NCI-H1105 treated with DMSO at 0.1 percent for 48 hours (cell line): ENCODE results near the gene CGB5.

ENCODE experiments used
- DNase-seq: peaks from one replicate; lab custom pipeline; 2025; lab: John Stamatoyannopoulos, UW

Gene CGB5

DNA sequence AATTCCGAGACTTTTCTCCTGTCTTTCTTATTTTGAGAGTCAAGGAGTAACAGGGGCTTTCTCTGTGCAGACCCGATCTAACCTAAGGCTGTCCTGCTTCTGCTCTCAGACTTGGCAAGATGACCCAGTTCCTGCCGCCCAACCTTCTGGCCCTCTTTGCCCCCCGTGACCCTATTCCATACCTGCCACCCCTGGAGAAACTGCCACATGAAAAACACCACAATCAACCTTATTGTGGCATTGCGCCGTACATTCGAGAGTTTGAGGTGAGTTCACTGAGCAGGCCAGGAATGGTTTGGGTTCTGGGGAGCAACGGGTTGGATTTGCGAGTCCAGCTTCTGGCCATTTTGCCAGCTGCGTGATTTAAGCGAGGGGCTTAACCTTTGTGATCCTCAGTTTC, 42.6 kb downstream of the CGB5 start:
- no peak for DNase-seq

DNA sequence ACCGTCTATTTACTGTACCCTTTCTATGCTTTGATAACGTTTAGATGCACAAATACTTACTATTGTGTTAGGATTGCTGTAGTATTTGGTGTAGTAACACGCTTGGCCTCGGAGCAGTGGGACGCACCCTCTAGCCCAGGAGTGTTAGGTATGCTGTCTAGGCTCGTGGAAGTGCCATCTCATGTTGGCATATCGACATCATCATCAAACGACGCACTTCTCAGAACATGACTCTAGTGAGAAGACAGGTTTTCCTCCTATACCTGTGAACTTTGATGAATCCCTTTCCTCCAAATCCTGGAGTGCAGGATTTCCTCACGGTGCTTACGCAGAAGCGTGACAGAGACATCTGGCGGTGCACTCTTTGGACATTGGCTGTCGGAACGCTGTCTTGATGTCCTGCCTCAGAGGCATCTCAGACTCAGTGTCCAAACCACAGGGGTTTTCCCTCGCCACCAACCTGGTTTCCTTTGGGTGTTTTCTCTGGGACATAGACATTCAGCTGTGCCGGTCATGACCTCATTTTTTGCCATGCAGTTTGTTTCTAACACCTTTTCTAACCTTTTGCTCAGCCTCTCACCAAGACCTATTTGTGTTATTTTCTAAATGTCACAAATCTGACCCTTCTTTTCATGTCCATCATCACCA, 47.9 kb downstream of the CGB5 start:
- no peak for DNase-seq

DNA sequence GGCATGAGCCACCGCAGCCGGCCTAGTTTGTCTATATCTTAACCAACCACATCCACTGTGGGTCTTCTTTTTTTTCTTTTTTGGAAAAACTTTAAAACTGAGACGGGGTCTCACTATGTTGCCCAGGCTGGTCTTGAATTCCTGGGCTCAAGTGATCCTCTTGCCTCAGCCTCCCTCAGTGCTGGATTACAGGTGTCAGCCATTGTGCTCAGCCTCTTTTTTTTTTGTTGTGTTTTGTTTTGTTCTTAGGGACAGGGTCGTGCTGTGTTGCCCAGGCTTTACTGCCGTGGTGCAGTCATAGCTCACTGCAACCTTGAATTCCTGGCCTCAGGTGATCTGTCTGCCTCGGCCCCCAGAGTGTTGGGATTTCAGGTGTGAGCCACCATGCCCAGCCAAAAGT, 49.0 kb downstream of the CGB5 start:
- DNase-seq: no peak
